CD14-positive monocyte (primary cell): ENCODE results near the gene SPATA19. TPM values are rescaled to one million over a fixed set of nuclear protein-coding genes. Genes with fewer than 3 reads are reported as not detected.

ENCODE experiments used
- DNase-seq, 3 donors: peaks; one replicate each; pipeline ENCODE4 v3.0.0-alpha.2; 2011 to 2022
- H2AFZ ChIP-seq: 2 replicates; pipeline ENCODE4 v1.6.0; 2012; ENCODE audit warnings: mild to moderate bottlenecking, low read depth, low read length, inconsistent platforms; ENCODE audit not compliant: insufficient read depth, poor library complexity, severe bottlenecking
- H3K27ac ChIP-seq, 2 donors: 1 replicate in 1 of 2; 2 replicates in 1 of 2; pipeline ENCODE4 v1.5.1; 2012 to 2013; ENCODE audit warnings: low read length in 2 of 2, control low read depth in 1 of 2, inconsistent platforms in 1 of 2, low read depth in 1 of 2, mild to moderate bottlenecking in 1 of 2
- H3K27me3 ChIP-seq, 2 donors: one replicate each; pipeline versions ENCODE4 v1.6.0 to v1.6.1; 2011 to 2013; ENCODE audit warnings: low read length in 2 of 2; ENCODE audit not compliant: control insufficient read depth in 2 of 2, insufficient read depth in 2 of 2
- H3K36me3 ChIP-seq, 2 donors: replicated peaks in 1 of 2; 1 replicate in 1 of 2; 2 replicates in 1 of 2; pipeline versions ENCODE4 v1.5.1 to v1.6.1; 2012 to 2013; ENCODE audit warnings: low read length in 2 of 2, control low read depth in 1 of 2, inconsistent platforms in 1 of 2, mild to moderate bottlenecking in 1 of 2; ENCODE audit not compliant: insufficient read depth in 2 of 2, control insufficient read depth in 1 of 2
- H3K4me1 ChIP-seq, 2 donors: 1 replicate in 1 of 2; 2 replicates in 1 of 2; pipeline versions ENCODE4 v1.5.1 to v1.6.1; 2012 to 2013; ENCODE audit warnings: low read length in 2 of 2, control low read depth in 1 of 2, inconsistent platforms in 1 of 2, mild to moderate bottlenecking in 1 of 2, moderate library complexity in 1 of 2; ENCODE audit not compliant: insufficient read depth in 2 of 2, control insufficient read depth in 1 of 2
- H3K4me2 ChIP-seq: replicated peaks from 2 replicates; pipeline ENCODE3; 2012; ENCODE audit warnings: low read length, moderate library complexity, mild to moderate bottlenecking; ENCODE audit not compliant: poor library complexity, severe bottlenecking; ENCODE audit errors: extremely low read depth
- H3K4me3 ChIP-seq, 3 experiments: fragments of 200-600 bp in 1 of 3; sonication (generic) in 1 of 3; replicated peaks in 1 of 3; 1 replicate in 2 of 3; 2 replicates in 1 of 3; pipeline ENCODE4 v1.5.1; 2011 to 2013; ENCODE audit warnings: low read length in 3 of 3, mild to moderate bottlenecking in 3 of 3, control low read depth in 2 of 3, low read depth in 2 of 3, inconsistent platforms in 1 of 3, moderate library complexity in 1 of 3
- H3K79me2 ChIP-seq: 2 replicates; pipeline ENCODE4 v1.6.0; 2012; ENCODE audit warnings: mild to moderate bottlenecking, control low read depth, inconsistent platforms, low read length, moderate library complexity; ENCODE audit not compliant: insufficient read depth
- H3K9ac ChIP-seq: 2 replicates; pipeline ENCODE4 v1.6.0; 2017; ENCODE audit warnings: low read length, mild to moderate bottlenecking; ENCODE audit not compliant: insufficient read depth, poor library complexity, severe bottlenecking
- H3K9me3 ChIP-seq, 2 donors: replicated peaks in 1 of 2; 1 replicate in 1 of 2; 2 replicates in 1 of 2; pipeline versions ENCODE4 v1.5.1 to v1.6.1; 2012 to 2013; ENCODE audit warnings: low read length in 2 of 2, control low read depth in 1 of 2; ENCODE audit not compliant: control insufficient read depth in 1 of 2, insufficient read depth in 1 of 2
- H4K20me1 ChIP-seq: 2 replicates; pipeline ENCODE4 v1.6.0; 2012; ENCODE audit warnings: mild to moderate bottlenecking, low read length, control low read depth, moderate library complexity; ENCODE audit not compliant: insufficient read depth
- H3K27ac Mint-ChIP-seq, 7 donors: one replicate each; pipeline ENCODE4 v1.8.0; 2020; ENCODE audit warnings: mild to moderate bottlenecking in 7 of 7, mixed read lengths in 7 of 7, moderate library complexity in 6 of 7, inconsistent platforms in 2 of 7
- H3K27me3 Mint-ChIP-seq, 3 donors: one replicate each; pipeline ENCODE4 v1.8.0; 2021 to 2022; ENCODE audit warnings: low read depth in 3 of 3, mild to moderate bottlenecking in 3 of 3, mixed read lengths in 3 of 3, moderate library complexity in 3 of 3, inconsistent platforms in 1 of 3
- H3K36me3 Mint-ChIP-seq, 2 donors: one replicate each; pipeline ENCODE4 v1.8.0; 2020; ENCODE audit warnings: mixed read lengths in 2 of 2, inconsistent platforms in 1 of 2, mild to moderate bottlenecking in 1 of 2
- H3K4me1 Mint-ChIP-seq: one replicate; pipeline ENCODE4 v1.8.0; 2020; ENCODE audit warnings: mild to moderate bottlenecking, mixed read lengths
- H3K4me3 Mint-ChIP-seq, 2 donors: one replicate each; pipeline ENCODE4 v1.8.0; 2020; ENCODE audit warnings: mild to moderate bottlenecking in 2 of 2, mixed read lengths in 2 of 2, moderate library complexity in 1 of 2
- H3K9me3 Mint-ChIP-seq, 7 donors: one replicate each; pipeline ENCODE4 v1.8.0; 2020 to 2022; ENCODE audit warnings: mixed read lengths in 7 of 7, mild to moderate bottlenecking in 6 of 7, moderate library complexity in 6 of 7, inconsistent platforms in 2 of 7
- WGBS: methylation state at CpG from one replicate; pipeline ENCODE4 v1.1.5; 2013; ENCODE audit warnings: missing lambda C conversion rate; ENCODE audit not compliant: insufficient coverage; 5-methylcytosine and 5-hydroxymethylcytosine counted together
- intact Hi-C, 2 donors: fragments of 100-400 bp; cut with micrococcal nuclease; formaldehyde crosslinking; loops; one replicate each; pipeline versions ENCODE4 v1.15.0 to v1.15.1; 2023
- polyA plus RNA-seq, 3 donors: library from polyadenylated mRNA; depleted of rRNA in 1 of 3; unstranded in 2 of 3; stranded (reverse) in 1 of 3; fragments of 300-500 nt in 2 of 3; fragments of >200 nt in 1 of 3; fragmentation: Illumina TruSeq in 2 of 3; gene quantifications; 1 replicate in 2 of 3; 2 replicates in 1 of 3; pipeline ENCODE4 v1.2.3, GENCODE V29; 2012 to 2021
- TF ChIP-seq, protein P1 (sequence below): fragments of 200-600 bp; IDR thresholded peaks from one replicate; pipeline ENCODE4 v1.8.0; 2022; ENCODE audit warnings: antibody characterized with exemption, mild to moderate bottlenecking

Gene SPATA19
- polyA plus RNA-seq, 3 donors, result not detected

DNA sequence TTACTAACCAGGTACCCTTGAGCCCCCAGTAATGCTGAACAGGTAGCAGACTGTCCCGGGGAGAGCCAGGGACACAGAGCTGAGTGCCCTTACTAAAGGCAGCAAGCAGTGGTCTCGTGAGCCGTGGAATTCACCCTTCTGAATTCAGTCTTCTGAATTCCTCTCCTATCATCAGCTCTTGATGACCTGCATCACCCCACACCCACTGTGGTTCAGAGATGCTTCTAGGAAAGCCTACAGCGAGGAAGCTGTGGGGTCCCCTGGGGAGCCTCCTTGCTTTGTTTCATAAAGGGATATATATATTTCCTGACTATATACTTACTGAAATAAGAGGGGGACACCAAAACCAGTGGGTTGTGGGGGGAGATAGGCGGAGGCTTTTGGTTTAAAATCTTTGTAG is 2.6 kb downstream of the SPATA19 start:
- H3K36me3 Mint-ChIP-seq, result no peaks in the 10 kb centered on the region
- H3K27me3 Mint-ChIP-seq, result peaks cover 0 to 2% (median 0%) of the 10 kb centered on the region in 3 donors
- Histone ChIP-seq H3K4me1 (no peaks in the 10 kb centered on the region), H3K9me3 (no peaks in the 10 kb centered on the region), H3K4me3 (no peak overlapping the region), H3K27ac (no peak overlapping the region), H3K4me2 (no peak overlapping the region), H3K36me3 (no peaks in the 10 kb centered on the region), H4K20me1 (no peaks in the 10 kb centered on the region), H3K27me3 (no peaks in the 10 kb centered on the region), H3K79me2 (no peaks in the 10 kb centered on the region), H3K9ac (no peak overlapping the region), H2AFZ (no peak overlapping the region)
- TF ChIP-seq, protein P1, sequence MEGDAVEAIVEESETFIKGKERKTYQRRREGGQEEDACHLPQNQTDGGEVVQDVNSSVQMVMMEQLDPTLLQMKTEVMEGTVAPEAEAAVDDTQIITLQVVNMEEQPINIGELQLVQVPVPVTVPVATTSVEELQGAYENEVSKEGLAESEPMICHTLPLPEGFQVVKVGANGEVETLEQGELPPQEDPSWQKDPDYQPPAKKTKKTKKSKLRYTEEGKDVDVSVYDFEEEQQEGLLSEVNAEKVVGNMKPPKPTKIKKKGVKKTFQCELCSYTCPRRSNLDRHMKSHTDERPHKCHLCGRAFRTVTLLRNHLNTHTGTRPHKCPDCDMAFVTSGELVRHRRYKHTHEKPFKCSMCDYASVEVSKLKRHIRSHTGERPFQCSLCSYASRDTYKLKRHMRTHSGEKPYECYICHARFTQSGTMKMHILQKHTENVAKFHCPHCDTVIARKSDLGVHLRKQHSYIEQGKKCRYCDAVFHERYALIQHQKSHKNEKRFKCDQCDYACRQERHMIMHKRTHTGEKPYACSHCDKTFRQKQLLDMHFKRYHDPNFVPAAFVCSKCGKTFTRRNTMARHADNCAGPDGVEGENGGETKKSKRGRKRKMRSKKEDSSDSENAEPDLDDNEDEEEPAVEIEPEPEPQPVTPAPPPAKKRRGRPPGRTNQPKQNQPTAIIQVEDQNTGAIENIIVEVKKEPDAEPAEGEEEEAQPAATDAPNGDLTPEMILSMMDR, result no peak
- H3K9me3 Mint-ChIP-seq, result peaks cover 0 to 5% (median 2%) of the 10 kb centered on the region in 7 donors
- WGBS, result 76% methylated on average over 3 of the region's 5 CpGs
- no peaks in the 10 kb centered on the region for H3K4me1 Mint-ChIP-seq
- H3K27ac Mint-ChIP-seq, result no peak overlapping the region
- no peak for DNase-seq
- intact Hi-C loops, result no loop called here
- no peak overlapping the region for H3K4me3 Mint-ChIP-seq

DNA sequence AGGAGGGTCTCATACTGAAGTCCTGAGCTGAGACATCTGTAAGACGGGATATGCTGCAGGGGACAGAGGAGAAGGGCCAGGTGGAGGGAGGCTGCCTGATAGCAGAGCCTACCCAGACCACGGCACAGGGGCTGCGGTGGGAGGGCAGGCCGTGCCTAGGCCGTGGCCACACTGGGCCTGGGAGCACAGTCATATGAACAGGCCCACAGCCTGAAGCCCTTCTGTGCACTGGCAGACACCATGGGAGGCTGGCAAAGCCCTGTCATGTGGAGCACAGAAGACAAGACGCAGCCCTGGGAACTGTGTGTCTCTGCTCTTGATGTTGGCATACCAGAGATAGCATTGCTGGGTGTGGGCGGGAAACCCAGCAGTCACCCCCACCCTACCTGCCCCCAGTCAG is 3.3 kb downstream of the SPATA19 start:
- Histone ChIP-seq H3K36me3 (no peaks in the 10 kb centered on the region), H3K27me3 (no peaks in the 10 kb centered on the region), H3K79me2 (no peaks in the 10 kb centered on the region), H3K4me1 (no peaks in the 10 kb centered on the region), H3K4me2 (no peak overlapping the region), H4K20me1 (no peaks in the 10 kb centered on the region), H3K4me3 (no peak overlapping the region), H3K9me3 (no peaks in the 10 kb centered on the region), H3K9ac (no peak overlapping the region), H3K27ac (no peak overlapping the region), H2AFZ (no peak overlapping the region)
- Mint-ChIP-seq H3K27me3 (peaks cover 0 to 2% (median 0%) of the 10 kb centered on the region in 3 donors), H3K36me3 (no peaks in the 10 kb centered on the region), H3K4me1 (no peaks in the 10 kb centered on the region), H3K27ac (no peak overlapping the region), H3K4me3 (no peak overlapping the region), H3K9me3 (peaks cover 0 to 5% (median 2%) of the 10 kb centered on the region in 7 donors)
- TF ChIP-seq, protein P1, result no peak
- 95% methylated on average over 5 of the region's 7 CpGs for WGBS
- intact Hi-C loops, result no loop called here
- no peak for DNase-seq
